Loucy (cell line): Measurements from ENCODE around the gene PRR13.
"Not testable (repeated sequence)": the region's sequence is repeated elsewhere in the genome, so short reads cannot be mapped to it uniquely, and the experiment has no call there.

Experiments
- H2AFZ ChIP-seq: fragments of 200-600 bp; sonication (generic); 2 replicates; pipeline ENCODE4 v1.6.0; 2016; ENCODE audit warnings: antibody characterized with exemption, mild to moderate bottlenecking, low read length, moderate library complexity
- H3F3A ChIP-seq: fragments of 200-600 bp; 2 replicates; pipeline ENCODE4 v1.6.0; 2016; ENCODE audit warnings: antibody characterized with exemption, low read depth, mild to moderate bottlenecking
- H3K27me3 ChIP-seq: fragments of 200-600 bp; sonication (generic); 2 replicates; pipeline ENCODE4 v1.6.1; 2014; ENCODE audit warnings: low read length, mild to moderate bottlenecking; ENCODE audit not compliant: insufficient read depth, poor library complexity, severe bottlenecking
- H3K36me3 ChIP-seq: fragments of 200-600 bp; sonication (generic); 2 replicates; pipeline ENCODE4 v1.6.1; 2016; ENCODE audit warnings: low read length; ENCODE audit not compliant: insufficient read depth
- H3K4me1 ChIP-seq: fragments of 200-600 bp; sonication (generic); 2 replicates; pipeline ENCODE4 v1.5.1; 2014; ENCODE audit warnings: low read length, mild to moderate bottlenecking; ENCODE audit not compliant: insufficient read depth, poor library complexity, severe bottlenecking
- H3K4me2 ChIP-seq: fragments of 200-600 bp; sonication (generic); 2 replicates; pipeline ENCODE4 v1.6.0; 2014; ENCODE audit warnings: antibody characterized with exemption, low read length, low read depth, mild to moderate bottlenecking; ENCODE audit not compliant: poor library complexity, severe bottlenecking
- H3K4me3 ChIP-seq: fragments of 200-600 bp; sonication (generic); 2 replicates; pipeline ENCODE4 v1.5.1; 2014; ENCODE audit warnings: low read length, mild to moderate bottlenecking, mixed read lengths; ENCODE audit not compliant: poor library complexity, severe bottlenecking
- H3K79me2 ChIP-seq: fragments of 200-600 bp; sonication (generic); 2 replicates; pipeline ENCODE4 v1.6.1; 2014; ENCODE audit warnings: low read length; ENCODE audit not compliant: insufficient read depth
- H3K9ac ChIP-seq: fragments of 200-600 bp; sonication (generic); 2 replicates; pipeline ENCODE4 v1.6.0; 2014; ENCODE audit warnings: mild to moderate bottlenecking, low read depth, low read length, moderate library complexity; ENCODE audit not compliant: poor library complexity, severe bottlenecking
- H3K9me2 ChIP-seq: fragments of 200-600 bp; sonication (generic); replicated peaks from 2 replicates; pipeline ENCODE4 v1.6.1; 2016; ENCODE audit warnings: low read depth, low read length, mixed read lengths
- H3K9me3 ChIP-seq: fragments of 200-600 bp; sonication (generic); 2 replicates; pipeline ENCODE4 v1.6.1; 2014; ENCODE audit warnings: mild to moderate bottlenecking, antibody characterized with exemption, low read length, low read depth; ENCODE audit not compliant: insufficient read depth
- H4K20me1 ChIP-seq: fragments of 200-600 bp; sonication (generic); 2 replicates; pipeline ENCODE4 v1.6.0; 2014; ENCODE audit warnings: antibody characterized with exemption, low read length, mild to moderate bottlenecking; ENCODE audit not compliant: insufficient read depth, poor library complexity, severe bottlenecking
- EZH2phosphoT487 ChIP-seq: fragments of 200-600 bp; IDR thresholded peaks from 2 replicates; pipeline ENCODE4 v1.6.1; 2018; ENCODE audit warnings: antibody characterized with exemption, mild to moderate bottlenecking, moderate library complexity, borderline replicate concordance
- TF ChIP-seq, protein P1 (sequence below): fragments of 200-600 bp; sonication (generic); conservative IDR thresholded peaks from 2 replicates; pipeline ENCODE4 v1.5.1; 2014; ENCODE audit warnings: mild to moderate bottlenecking, antibody characterized with exemption, low read length

PRR13 gene

DNA sequence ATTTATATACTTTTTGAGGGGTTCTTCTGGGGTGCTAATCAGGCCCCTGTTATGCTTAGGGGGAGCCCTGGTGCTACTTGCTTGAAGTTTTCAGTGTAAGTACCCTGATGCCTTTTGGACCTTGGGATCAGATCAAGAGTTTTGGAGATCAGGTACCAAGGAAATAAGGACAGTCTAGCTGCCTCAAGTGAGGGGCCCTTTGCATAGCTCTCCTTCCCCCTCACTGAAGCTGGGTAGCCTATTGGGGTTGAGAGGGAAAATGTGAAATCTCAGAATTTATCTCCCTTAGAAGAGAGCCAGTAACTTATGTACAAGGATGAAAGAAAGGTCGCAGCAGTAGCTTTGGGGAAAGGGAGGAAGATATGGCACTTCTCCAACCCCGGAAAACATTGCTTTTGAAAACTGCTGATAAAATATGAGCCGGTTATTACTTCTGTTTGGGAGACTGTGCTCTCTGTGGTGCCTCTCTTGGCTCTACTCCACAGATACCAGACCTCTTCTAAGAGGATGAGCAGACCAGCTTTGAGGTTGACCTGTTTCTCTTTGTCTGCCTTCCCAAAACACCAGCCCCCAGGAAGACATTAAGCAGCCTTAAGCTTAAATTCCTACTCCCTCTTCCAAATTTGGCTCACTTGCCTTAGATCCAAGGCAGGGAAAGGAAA is 26.6 kb upstream of the PRR13 start:
- no peaks in the 10 kb centered on the region for H3K9me2 ChIP-seq
- H4K20me1 ChIP-seq, result no peaks in the 10 kb centered on the region
- H3K9ac ChIP-seq, result no peak overlapping the region
- no peaks in the 10 kb centered on the region for H3K9me3 ChIP-seq
- H3K36me3 ChIP-seq, result peaks cover 35% of the 10 kb centered on the region
- no peaks in the 10 kb centered on the region for H3F3A ChIP-seq
- H3K4me3 ChIP-seq, result no peak overlapping the region
- peaks cover 3% of the 10 kb centered on the region for H3K4me1 ChIP-seq
- TF ChIP-seq, protein P1, sequence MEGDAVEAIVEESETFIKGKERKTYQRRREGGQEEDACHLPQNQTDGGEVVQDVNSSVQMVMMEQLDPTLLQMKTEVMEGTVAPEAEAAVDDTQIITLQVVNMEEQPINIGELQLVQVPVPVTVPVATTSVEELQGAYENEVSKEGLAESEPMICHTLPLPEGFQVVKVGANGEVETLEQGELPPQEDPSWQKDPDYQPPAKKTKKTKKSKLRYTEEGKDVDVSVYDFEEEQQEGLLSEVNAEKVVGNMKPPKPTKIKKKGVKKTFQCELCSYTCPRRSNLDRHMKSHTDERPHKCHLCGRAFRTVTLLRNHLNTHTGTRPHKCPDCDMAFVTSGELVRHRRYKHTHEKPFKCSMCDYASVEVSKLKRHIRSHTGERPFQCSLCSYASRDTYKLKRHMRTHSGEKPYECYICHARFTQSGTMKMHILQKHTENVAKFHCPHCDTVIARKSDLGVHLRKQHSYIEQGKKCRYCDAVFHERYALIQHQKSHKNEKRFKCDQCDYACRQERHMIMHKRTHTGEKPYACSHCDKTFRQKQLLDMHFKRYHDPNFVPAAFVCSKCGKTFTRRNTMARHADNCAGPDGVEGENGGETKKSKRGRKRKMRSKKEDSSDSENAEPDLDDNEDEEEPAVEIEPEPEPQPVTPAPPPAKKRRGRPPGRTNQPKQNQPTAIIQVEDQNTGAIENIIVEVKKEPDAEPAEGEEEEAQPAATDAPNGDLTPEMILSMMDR, result no peak
- no peak for TF ChIP-seq EZH2phosphoT487
- no peaks in the 10 kb centered on the region for H3K79me2 ChIP-seq
- H3K4me2 ChIP-seq, result no peak overlapping the region
- H2AFZ ChIP-seq, result no peak overlapping the region
- no peaks in the 10 kb centered on the region for H3K27me3 ChIP-seq

DNA sequence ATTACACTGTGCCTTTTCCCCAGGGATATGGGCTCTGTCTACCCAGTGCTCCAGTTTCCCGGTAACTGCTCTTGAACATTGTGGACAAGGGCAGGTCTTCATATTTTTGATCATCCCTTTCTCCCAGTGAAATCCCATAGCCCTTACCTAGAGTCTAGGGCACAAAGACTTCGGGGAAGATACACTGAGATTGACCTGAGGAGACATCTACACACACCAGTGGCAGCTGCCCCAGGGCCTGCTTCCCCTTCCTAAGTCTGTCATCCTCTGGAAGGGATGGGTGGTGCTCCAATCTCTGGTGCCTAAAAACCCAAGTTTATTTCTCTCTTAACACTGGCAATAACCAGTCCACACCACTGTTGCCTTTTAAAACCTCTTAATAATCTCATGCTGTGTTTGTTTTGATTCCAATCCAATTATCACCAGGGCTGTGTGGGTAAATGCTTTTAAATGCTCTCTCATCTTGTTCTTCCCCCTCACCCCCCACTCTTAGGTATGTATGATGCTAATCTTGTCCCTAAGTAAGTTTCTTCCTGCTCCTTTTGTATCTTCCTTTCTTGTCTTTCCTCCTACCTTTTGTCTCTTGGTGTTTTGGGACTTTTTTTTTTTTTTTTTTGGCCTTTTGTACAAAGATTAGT is 25.7 kb upstream of the PRR13 start:
- not testable (repeated sequence) for H4K20me1 ChIP-seq, H3K9me2 ChIP-seq, H3K4me2 ChIP-seq, H3F3A ChIP-seq, H3K9me3 ChIP-seq, H3K79me2 ChIP-seq, H3K27me3 ChIP-seq, H2AFZ ChIP-seq, H3K9ac ChIP-seq, H3K4me1 ChIP-seq, H3K4me3 ChIP-seq
- peaks cover 32% of the 10 kb centered on the region for H3K36me3 ChIP-seq

DNA sequence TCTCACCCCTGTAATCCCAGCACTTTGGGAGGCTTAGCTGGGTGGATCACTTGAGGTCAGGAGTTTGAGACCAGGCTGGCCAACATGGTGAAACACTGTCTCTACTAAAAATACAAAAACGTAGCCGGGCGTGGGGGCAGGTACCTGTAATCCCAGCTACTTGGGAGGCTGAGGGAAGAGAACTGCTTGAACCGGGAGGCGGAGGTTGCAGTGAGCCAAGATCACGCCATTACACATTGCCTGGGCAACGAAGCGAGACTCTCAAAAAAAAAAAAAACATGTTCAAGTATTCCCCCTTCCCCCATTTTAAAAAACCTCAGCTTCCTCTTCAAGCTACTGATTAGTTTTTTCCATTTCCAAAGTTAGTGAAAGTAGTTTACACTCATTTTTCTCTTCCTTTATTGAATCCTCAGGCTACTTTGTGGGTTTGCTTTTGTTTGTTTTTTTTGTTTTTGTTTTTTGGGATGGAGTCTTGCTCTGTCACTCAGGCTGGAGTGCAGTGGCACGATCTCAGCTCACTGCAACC is 24.2 kb upstream of the PRR13 start:
- H3K9ac ChIP-seq, H3K9me3 ChIP-seq, H3K79me2 ChIP-seq, H3F3A ChIP-seq, H3K4me2 ChIP-seq, H3K4me1 ChIP-seq, H2AFZ ChIP-seq, H3K27me3 ChIP-seq, H3K9me2 ChIP-seq, H3K4me3 ChIP-seq, H4K20me1 ChIP-seq: not testable (repeated sequence)
- H3K36me3 ChIP-seq, result peaks cover 17% of the 10 kb centered on the region

DNA sequence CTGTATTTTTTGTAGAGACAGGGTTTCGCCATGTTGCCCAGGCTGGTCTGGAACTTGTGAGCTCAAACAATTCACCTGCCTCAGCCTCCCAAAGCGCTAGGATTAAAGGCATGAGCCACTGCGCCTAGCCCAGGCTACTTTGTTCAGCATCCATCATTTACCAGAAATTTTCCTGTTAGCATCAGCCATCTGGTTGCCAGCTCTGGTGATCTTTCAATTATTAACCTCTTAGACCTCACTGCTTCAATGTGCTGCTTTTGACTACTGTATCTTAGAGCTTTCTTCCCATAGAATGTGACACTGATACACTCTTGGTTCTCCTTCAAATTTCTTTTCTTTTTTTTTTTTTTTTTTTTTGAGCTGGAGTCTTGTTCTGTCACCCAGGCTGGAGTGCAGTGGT is 23.3 kb upstream of the PRR13 start:
- H4K20me1 ChIP-seq, result no peaks in the 10 kb centered on the region
- H3K4me2 ChIP-seq, result no peak overlapping the region
- no peaks in the 10 kb centered on the region for H3F3A ChIP-seq

More for the DNA sequence above, 23.3 kb upstream of the PRR13 start:
- Histone ChIP-seq H3K4me1 (peaks cover 6% of the 10 kb centered on the region), H3K9ac (no peak overlapping the region), H3K9me3 (no peaks in the 10 kb centered on the region), H3K9me2 (no peaks in the 10 kb centered on the region), H3K79me2 (no peaks in the 10 kb centered on the region), H3K27me3 (no peaks in the 10 kb centered on the region), H3K36me3 (peaks cover 10% of the 10 kb centered on the region; the same call in 1 of the 2 replicates), H3K4me3 (no peak overlapping the region), H2AFZ (no peak overlapping the region)
- TF ChIP-seq, protein P1, result no peak
- no peak for TF ChIP-seq EZH2phosphoT487
